NOMO-1 (cell line): ENCODE results near the gene TRPM2.

Experiments
- DNase-seq, 2 experiments: peaks; one replicate each; lab custom pipeline; 2025; ENCODE audit not compliant: unreplicated experiment in 2 of 2; lab: John Stamatoyannopoulos, UW

TRPM2 gene

DNA sequence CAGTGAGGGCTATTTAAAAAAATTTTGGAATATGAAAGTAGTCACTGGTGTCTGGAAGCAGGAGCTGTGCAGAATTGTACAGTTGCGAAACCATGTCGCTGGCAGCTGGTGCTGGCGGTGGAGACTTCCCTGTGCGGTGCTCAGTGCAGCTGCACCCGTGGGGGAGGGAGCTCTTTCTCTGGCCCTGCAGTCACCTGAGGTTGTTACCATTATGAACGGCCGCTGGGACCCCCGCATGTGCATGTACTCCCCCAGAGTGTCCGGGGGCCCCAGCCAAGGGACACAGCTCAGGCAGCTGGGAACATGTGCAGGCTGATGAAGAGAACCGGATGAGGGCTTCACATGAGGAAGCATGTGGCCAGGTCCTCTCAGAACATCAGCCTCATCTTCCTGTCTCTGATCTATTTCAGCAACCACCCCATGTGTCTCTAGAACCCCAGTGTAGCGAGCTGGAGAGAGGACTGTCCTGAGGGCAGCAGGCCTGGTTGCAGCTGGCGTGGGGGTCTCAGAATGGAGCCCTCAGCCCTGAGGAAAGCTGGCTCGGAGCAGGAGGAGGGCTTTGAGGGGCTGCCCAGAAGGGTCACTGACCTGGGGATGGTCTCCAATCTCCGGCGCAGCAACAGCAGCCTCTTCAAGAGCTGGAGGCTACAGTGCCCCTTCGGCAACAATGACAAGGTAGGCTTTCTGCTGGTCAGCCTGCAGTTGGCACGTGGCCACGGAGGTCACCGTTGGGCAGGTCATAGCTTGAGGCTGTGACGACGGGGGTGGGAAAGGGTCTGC, at the start of gene TRPM2:
Gene TRPM2, plus strand, starts transcription at position 431 of the 780 bp plus-strand sequence. Its CDS starts 80 bp downstream, at position 511.
- peak; percentile 84 to 86 for DNase-seq

DNA sequence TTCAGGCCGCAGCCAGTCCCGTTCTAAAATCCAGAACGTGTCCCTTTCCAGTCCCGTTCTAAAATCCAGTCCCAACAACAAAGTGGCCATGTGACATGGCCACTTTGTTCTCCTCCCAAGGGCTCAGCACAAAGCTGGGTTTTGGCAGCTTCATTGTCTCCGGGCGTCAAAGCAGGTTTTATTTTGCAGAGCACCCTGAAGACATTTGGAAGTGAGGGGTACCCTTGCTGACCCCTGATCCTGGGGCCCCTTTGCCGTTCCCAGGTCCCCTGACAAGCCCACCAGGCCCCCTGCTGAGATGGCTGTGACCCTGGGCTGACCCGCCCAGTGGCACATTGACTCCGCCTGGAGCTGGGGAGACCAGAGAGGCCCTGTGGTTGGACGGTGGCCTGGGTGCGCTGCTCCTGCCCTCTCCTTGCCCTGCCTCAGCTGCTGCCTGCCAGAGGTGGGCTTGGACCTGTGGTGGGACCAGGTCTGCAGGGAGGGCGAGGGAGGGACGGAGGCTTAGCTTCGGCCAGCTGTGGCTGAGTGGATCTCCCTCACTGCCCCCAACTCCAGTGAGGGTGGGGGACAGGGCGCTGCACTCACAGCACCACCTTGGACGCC, 49.3 kb upstream of the TRPM2 start:
- DNase-seq, result no peak

DNA sequence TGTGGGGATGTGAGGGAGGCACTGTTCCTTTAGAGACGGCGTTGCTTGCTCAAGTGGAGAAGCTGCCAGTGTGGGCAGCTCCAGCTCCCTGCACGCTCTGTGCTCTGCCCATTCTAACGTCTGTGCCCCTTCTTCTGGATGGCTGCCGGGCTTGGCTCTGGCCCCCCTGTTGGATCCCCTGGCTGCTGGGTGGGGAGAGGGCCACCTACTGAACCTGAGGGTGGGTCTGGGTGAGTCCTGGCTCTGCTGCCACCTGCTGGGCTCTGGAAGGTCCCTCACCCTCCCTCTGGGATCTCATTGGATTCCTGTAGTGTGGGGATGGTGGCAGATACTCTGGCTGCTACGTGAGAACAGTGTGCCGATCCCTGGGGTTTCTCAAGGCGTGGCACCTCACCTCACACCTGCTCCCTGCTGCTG, 48.5 kb upstream of the TRPM2 start:
- DNase-seq, result peak in 1 of 2 experiments; percentile 15

DNA sequence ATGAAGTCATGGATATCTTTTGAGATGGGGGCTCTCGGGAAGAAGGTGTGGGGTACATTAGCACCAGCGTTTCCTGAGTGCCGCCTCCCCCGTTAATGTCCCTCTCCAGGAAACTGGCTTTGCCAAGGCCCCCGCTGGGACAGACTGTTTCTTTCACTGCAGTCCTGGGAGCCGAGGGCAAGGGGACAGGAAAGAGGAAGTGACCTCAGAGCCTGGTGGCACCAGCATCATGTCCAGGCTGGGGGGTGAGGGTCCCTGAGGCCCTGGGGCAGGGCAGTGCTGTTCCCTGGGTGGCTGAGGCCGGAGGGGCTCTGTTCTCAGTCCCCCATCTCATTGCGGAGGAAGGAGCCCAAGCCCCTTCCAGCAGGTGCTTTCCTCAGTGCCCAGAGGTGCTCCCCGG, 47.7 kb upstream of the TRPM2 start:
- no peak for DNase-seq

DNA sequence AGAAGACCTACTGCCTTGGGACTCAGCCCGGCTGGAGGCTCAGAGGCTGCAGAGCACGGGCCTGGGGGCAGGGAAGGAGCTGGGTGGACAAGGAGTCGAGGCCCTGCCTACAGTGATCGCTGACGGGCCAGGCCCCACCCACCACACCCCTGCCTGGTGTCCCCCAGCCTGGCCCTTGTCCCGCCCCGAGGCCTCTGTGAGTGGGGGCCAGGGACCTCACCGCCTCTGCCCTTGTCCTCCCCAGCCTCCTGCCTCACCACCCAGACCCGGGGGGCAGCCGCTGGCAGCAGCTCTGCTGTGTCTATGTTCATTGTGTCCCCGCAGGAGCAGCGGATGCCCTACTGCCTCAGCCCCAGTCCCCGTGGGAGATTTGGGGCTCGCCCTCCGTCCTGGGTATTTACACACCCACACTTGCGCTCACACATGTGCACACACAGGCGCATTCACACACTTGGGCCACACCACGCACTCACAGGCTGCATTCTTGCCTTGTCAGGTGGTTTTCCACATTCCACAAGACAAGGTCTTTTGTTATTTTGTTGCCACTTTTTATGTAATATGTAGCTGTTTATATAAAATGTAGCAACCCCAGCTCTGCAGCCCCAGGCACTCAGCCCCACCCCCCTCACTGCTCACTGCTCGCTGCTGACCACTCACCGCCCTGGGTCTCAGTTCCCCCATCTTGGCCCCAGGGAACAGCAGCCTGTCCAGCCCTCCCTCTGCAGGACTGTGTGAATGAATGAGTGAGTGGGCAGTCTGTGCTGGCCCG, 46.3 kb upstream of the TRPM2 start:
- DNase-seq, result no peak

DNA sequence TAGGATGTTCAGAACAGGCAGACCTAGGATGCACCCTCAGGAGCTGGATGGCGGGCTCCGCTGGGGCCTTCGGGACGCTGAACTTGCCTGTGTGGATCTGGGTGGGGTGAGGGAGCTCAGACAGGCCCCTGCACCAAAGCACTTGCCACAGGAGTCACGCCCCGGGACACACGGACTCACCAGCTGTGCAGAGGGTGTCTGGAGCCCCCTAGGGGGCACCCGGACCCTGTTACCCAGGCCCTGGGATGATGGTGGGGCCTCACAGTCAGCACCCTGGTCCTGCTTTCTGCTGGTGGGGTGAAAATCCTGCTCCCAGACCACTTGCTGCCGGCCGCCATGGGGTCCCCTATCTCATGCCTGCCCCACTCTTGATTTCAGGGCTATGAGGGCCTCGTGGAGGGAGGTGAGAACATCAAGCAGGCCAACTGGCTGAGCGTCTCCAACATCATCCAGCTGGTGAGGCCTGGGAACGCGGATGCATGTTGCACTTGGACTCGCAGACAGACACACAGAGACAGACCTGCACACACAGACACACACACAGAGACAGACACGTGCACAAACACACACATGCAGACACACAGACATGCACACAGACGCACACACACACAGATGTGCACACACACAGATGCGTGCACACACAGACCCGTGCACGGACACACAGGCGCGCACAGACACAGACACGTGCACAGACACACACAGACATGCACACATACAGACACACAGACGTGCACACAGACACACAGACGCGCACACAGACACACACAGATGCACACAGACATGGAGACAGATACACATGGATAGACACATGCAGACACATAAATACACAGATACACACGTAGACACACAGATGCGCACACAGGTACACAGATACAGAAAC, 42.6 kb upstream of the TRPM2 start:
- no peak for DNase-seq

DNA sequence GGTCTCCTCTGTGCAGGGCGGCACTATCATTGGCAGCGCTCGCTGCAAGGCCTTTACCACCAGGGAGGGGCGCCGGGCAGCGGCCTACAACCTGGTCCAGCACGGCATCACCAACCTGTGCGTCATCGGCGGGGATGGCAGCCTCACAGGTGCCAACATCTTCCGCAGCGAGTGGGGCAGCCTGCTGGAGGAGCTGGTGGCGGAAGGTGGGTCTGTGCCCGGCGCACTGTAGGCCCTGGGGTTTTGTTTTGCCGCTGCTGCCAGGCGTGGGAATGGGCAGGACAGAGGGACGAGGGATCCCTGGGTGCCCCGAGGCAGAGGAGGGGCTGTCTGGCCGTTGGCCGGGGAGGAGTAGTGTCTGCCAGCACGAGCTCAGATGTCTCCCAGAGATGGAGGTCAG, 41.3 kb upstream of the TRPM2 start:
- no peak for DNase-seq

DNA sequence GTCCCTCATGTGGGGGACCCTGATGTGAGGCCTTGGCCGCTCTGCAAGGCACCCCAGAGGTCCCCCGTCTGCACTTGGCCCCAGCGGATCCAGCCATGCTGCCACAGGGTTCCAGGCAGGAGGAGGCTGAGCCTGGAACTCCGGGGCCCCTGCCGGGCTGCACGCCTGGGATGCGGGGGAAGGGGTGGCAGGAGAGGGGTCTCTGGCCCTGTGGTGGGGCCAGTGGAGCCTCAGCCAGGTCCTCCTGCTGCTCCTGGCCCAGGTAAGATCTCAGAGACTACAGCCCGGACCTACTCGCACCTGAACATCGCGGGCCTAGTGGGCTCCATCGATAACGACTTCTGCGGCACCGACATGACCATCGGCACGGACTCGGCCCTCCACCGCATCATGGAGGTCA, 40.7 kb upstream of the TRPM2 start:
- DNase-seq, result no peak

DNA sequence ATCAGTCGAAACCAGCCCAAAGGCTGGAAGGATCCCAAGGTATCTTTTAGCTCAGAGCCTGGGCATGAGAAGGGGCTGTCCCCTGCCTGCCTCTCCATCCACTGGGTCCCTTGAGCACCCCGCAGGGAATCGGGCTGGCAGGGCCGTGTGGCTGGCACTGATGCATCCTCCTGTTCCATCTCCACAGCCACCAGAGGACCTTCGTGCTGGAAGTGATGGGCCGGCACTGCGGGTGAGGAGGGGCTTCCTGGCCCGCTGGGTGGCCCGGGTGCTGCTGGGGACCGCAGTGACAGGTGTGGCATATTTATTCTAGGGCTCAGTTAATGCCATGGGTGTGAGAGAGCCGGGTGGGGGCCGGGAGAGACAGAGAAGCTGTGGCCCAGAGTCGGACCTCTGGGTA, 40.0 kb upstream of the TRPM2 start:
- no peak for DNase-seq

DNA sequence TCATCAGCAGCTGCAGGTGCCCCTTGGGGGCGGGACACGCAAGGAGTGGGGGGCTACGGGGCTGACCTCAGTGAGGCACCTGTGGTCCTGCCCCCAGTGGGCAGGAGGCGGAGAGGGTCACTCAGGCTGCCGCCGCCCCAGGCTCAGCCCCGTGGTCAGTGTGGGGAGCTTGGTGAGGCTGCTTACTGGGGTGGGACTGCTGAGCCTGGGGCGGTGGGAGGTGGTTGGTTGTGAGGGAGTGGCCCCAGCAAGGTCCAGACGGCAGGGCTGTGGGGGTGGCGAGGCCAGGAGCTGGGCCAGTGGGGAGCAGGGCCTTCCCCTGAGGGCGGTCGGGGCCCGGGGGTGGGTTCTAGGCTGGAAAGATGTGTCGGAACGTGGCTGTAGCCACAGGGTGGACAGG, 39.3 kb upstream of the TRPM2 start:
- DNase-seq, result no peak

DNA sequence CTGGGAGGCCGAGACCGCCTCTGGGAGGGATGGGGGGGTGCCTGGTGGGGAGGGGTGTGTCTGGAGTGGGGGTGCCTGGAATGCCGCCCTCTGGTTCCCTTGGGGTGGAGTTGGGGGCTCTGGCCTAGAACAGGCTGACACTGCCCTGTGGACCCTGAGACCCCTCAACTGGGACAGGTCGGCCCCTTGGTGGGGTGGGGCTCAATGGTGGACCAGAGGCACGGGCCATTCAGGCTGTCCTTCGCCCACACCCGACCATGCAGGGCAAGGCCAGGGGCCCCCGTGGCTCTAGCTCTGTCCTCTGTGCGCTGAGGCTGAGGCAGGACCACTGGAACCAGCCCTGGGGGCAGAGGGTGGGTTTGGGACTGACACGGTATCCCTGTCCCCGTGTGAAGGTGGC, 38.9 kb upstream of the TRPM2 start:
- no peak for DNase-seq

DNA sequence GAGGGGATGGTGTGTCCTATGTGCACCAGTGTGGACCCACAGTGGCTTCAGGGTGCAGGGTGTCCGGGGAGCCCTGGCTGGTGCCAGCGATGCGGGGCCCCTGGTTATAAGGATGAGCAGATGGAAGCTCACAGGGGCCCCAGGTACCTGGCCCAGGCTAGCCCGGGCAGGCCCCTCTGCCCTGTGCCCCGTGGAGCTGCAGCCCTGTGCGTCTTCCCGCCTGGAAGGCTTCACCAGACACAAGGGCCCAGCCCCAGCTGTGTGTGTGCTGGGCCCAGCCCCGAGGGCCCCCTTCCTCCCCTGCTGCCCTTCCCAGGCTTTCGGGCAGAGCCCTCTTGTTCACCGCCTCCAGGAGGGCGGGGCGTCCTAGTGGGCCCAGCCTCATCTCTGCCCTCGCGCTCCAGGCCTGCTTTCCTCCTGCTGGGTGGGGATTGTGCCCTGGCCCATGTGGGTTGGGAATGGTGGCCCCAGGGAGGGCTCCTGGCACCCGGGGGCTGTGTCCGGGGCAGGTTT, 37.7 kb upstream of the TRPM2 start:
- DNase-seq, result no peak

DNA sequence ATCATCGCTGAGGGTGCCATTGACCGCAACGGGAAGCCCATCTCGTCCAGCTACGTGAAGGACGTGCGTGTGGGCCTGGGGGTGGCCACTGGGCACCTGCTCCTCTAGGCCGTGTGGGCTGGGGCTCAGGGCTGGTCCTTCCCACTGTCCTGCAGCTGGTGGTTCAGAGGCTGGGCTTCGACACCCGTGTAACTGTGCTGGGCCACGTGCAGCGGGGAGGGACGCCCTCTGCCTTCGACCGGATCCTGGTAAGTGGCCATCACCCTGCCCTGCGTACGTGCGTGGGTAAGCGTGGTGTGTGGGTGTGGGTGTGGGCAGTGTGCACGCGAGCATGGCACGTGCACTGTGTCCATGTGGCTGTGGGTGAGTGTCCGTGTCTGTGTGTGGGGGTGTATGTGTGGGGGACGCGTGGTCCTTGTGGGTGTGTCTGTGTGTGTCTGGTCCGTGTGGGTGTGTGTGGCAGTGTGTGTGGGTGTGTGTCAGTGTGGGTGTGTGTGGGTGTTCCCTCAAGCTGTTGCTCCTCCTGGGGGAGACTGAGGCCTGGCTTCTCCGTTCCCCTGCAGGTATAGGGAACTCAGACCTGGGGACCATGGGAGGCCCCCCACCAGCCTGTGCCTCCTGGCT, 37.0 kb upstream of the TRPM2 start:
- no peak for DNase-seq

DNA sequence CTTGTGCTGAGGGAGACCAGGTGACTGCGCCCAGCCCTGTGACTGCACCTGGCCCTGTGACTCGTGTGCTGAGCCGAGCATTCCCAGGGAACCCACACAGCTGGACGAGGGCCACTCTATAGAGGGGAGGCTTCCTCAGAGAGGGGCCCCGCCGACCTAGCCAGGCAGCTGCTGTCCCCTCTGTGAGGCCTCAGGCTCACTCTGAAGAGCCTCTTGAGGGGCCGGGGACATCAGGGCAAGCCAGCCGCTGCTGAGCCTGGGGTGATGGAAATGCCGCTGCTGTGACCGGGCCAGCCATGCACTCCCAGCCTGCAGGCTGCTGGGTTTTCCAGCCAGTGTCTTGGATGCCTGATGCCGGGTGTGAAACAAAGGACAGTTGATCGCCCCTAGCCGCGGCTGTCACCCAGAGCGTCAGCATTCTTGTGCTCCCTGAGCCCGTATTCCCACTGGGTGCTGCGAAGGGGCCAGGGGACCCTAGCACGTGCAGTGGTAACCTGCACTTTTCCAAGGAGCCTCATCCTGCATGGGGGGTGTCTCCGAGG, 36.1 kb upstream of the TRPM2 start:
- DNase-seq, result no peak

DNA sequence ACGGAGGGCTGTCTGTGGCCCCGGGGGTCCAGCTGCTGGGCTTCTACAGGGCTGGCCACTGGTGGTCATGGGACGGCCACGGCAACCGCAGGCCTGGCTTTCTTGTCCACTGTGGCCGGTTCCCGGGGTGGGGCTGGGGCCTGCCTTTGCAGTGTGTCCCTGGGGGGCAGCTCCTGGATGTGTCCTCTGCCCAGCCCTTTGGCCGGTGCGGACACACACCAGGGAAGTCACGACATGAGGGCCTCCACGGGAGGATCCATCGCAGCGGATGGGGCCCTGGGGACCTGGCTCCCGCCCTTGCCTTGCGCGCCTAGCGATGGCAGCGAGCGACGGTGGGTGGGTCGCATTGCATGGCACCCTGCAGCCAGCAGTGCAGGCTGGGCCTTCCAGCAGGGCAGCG, 35.5 kb upstream of the TRPM2 start:
- no peak for DNase-seq

DNA sequence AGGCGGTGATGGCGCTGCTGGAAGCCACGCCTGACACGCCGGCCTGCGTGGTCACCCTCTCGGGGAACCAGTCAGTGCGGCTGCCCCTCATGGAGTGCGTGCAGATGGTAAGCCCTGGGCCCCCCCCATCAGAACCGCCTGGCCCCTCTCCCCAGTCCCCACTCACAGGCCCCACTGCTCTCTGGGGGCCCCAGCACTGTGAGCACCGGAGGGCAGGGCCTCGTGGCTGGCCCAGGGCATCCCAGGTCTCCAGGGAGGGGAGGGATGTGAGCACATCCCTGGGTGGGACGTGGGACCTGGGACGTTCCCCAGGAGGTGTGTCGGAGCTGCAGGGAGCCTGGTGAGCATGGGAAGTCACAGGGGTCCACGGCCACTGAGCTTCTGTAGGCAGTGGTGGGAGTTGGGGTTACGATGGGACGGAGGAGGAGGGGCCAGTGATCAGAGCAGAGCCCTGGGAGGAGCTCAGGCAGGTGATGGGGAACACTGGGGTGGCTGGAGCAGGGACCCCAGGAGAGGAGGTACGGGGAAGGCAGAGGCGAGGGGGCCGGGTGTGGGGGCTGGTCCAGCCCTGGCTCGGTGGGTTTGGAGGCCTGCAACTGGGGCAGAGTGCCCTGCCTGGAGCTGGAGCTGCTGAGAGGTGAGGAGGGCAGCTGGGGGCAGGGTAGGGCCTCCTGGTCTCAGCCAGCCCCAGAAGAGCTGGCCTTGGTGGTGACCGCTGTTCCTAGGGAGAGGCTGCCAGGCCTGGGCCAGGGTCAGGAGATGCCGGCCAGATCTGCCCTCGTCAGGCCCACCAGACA, 34.7 kb upstream of the TRPM2 start:
- no peak for DNase-seq

DNA sequence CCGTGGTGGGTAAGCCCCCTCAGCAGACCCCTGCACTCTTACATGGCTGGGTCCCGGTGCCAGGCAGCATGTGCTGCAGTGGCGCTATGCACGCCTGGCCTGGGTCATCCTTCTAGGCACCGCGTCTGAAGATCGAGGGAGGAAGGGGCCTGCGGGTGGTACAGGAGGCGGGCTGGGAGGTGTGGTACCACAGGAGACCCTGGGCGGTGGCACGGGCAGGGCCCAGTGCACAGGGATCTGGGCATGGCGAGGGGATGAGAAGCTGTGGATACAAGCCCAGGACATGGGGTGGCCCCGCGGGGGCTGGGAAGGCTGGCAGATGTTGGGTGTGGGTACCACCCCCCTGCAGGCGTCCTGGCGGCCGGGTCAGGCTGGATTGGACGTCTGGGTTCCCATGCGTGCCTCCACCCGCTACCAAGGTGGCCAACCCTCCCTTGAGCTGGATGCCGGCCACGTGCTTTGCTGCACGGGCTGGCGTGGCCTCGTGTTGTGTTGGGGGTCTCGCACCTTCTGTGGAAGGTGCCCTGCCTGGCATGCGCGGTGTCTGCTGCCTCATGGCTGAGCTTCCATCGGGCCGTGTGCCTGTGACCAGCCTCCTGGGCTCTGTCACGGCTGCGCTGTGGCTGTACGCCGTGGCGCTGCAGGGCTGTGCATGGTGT, 33.9 kb upstream of the TRPM2 start:
- no peak for DNase-seq

DNA sequence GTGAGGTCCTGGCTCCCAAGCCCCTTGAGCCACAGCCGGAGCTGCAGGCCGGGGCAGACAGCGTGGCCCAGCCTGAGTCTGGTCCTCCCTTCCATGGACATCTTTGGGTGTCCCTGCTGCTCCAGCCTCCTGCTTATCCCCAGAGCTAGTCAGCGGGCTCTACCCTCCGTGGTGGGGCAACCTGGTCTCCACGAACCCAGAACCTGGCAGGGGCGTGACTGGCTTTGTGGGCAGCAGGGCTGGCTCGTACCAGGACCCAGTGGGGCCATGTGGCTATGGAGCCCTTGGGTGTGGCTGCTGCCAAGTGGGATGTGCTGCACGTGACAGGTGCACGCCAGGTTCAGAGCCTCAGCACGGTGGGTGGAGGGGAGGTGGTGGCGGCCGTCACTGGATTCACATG, 32.6 kb upstream of the TRPM2 start:
- no peak for DNase-seq
